Lower leg skin (tissue), 3 donors: Measurements from ENCODE around the gene FOXO4.

Source experiments
- CTCF ChIP-seq, 3 donors: fragments of 450-650 bp; IDR thresholded peaks; one replicate each; pipeline ENCODE4 v1.5.1; 2016; ENCODE audit warnings: antibody characterized with exemption in 3 of 3, mild to moderate bottlenecking in 3 of 3, moderate library complexity in 2 of 3
- POLR2A ChIP-seq, 2 donors: fragments of 450-650 bp; IDR thresholded peaks; one replicate each; pipeline ENCODE4 v1.6.1; 2016 to 2017; ENCODE audit warnings: antibody characterized with exemption in 2 of 2, mild to moderate bottlenecking in 1 of 2, moderate library complexity in 1 of 2

GRCh38 chrX:71111141-71111843, 15.6 kb downstream of the FOXO4 start, which contains the start of gene IL2RG:
- TF ChIP-seq CTCF (IDR thresholded peaks at IDR 0.05): no peak
- TF ChIP-seq POLR2A (IDR thresholded peaks at IDR 0.05): no peak
